Measurements from ENCODE around the gene TMED3.
A peak's percentile ranks its signal among the peaks of the same experiment; 100 is the strongest.

TMED3 gene

DNA sequence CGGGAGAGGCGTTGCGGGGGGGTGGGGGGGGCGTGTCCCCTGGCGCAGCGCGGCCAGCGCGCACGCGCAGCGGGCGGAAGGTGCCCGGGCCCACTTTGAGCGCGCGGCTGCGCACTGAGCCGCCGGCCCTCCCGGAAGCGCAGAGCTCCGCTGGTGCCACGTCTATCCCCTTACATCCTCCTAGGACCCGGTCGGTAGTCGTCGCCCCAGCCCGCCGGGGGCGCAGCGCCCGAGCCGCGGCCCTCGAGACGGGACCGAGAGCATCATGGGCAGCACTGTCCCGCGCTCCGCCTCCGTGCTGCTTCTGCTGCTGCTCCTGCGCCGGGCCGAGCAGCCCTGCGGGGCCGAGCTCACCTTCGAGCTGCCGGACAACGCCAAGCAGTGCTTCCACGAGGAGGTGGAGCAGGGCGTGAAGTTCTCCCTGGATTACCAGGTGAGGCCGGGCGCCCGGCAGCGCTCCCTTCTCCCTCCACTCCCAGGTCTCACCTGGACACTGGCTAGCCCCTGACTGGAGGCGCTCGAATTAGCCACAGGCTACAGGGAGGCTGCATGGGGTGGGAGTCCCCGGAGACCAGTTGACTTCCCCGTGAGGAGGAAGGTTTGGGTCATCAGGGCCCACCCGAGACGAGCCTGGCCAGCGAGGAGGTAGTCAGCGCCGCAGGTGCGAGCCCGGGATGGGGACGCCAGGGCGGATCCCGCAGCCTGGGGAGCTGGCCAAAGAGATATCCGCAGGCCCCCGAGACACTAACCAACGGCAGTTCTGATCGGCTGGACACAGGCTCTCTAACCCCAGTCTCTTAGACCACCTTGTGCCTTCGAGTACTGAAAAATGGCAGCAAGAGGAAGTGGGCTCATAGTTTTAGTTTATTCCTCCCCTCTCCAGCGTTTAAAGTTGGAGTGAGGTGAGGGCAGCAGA, at the start of gene TMED3:
TSS of gene TMED3 (plus strand) at position 128 of the 916 bp plus-strand sequence. CDS start at position 266, 138 bp downstream.
- peak; percentile 48 for DNase-seq

DNA sequence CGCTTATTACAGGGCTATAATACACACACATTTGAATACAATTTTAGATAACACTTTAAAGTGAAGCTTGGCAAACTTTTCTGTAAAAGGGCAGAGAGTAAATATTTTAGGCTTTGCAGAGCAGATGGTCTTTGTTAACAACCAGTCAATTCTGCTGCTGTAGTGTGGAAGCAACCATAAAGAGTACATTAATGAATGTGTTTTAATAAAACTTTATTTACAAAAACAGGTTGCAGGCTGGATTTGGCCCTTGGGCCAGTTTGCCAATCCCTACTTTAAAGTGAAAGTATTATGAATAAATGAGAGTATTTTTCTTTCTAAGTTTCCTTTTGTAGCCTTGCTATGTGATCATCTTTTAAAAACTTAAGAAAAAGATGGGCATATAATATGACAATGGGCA, 49.1 kb upstream of the TMED3 start:
- no peak for DNase-seq

DNA sequence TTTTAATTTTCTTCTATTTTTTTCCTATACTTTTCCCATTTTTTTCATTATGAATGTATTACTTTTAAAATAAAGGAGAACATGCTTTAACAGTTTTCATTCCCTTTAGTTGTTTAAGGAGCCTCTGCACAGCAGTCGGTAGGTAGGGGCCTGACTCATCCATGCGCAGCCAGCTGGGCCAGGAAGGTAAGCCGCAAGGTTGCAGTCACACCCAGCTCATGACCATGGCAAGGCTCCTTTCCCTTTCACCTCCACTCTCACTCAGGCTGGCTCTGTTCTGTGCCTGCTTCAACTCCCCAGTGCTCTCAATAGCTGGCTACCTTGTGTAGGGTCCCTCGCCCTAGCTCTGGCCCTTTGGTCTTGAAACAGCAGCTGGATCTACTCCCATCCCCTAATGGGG, 45.7 kb upstream of the TMED3 start:
- no peak for DNase-seq

DNA sequence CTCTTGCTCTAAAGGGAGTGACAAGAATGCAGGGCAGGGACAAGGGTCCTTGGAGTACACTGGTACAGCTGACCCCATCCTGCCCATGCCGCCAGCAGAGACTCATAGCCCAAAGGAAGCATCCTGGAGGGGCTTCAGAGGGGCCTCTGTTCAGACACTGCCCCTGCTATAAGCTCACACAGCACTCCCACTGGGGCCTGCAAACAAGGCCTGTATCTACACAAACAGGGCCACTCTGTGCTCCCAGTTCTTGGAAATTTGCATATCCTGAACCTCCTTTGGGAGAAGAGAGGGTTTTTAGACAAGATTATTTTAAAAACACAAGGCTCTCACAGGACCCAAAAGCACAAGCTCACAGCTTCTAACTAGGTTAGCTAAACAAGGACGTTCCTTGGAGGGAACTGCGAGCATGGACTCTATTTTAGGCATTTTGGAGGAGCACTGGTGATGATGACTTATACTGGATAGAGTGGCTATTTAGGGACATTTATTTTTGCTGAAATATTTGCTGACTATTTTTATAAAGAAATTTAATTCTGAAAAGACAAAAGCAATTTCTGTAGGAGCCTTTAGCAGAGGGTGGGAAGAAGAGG, 44.8 kb upstream of the TMED3 start:
- no peak for DNase-seq

DNA sequence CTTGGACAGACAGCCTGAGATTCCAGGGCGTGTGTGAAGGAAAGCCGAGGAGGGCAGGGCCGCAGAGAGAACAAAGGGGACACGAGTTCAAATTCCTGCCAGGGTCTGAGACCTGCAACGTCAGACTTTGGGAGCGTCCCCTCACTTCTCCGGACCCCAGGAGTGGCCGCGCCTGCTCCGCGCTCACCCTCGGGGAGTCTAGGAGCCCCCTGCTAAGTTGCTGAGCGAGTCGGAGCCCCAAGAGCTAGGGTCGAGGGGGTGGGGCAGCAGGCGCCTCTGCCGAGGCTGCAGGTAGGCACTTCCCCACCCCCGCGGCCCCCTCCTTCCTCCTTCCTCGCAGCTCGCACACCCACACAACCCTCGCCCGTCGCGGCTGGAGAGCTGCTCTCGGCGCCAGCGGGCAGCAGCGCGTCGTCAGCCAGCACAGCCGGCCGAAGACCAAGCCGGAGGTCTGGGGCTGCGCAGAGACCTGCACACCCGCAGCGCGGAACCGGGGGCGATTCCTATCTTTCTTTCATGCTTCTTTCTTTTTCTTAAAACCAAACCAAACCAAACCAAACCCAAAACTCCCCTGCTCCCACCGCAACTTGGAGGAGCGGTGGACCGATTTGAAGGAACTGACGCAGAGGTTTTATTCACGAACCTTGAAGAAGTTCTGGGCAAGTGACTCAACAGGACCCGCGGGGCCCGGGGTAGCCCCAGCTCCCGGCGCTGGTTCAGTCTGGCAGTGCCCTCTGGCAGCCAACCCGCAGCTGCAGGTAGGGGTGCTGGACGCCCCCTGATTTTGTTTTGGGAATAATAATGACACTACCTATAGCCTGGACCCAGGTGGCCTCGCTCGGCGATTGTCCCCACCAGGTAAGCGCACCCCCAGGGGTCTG, 28.3 kb upstream of the TMED3 start, which contains the start of gene ANKRD34C:
TSS of gene ANKRD34C (plus strand) at position 352 of the 881 bp plus-strand sequence. CDS start 10,563 bp downstream, outside the sequence.
- no peak for DNase-seq

DNA sequence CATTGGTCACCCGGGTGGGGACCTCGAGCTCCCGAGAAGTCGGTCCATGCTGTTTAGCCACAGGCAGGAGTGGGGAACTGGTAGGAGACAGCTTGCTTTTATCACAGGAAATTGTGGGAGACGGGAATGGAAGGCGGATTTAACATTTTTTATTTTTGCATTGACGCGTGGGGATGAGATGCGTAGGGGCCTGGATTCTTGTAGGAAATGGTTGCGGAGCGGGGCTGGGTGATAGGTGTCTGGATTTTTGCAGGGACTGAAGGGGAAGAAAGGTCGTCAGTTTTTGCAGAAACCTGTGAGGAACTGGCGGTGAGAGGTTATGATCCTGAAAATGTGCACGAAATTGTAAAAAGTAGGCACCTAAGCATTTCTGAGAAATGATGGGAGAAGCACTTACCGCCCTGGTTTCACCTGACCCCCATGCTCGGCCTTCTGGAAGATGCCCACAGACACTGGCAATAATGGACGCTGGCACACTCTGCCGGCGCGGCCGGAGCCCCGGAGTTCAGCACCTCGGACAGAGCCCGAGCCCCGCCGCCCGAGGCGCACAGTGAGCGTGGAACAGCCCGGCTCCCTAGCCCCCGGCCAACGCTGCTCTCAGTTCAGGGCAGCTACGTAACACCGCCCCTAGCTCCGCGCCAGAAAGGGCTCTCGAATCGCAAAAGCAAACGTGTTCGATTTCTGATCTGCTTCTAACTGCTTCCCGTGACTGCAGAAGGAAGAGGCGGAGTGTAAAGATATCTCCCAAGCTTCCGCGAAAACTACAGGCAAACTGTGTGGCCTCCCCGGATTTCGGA, 27.5 kb upstream of the TMED3 start:
- no peak for DNase-seq

DNA sequence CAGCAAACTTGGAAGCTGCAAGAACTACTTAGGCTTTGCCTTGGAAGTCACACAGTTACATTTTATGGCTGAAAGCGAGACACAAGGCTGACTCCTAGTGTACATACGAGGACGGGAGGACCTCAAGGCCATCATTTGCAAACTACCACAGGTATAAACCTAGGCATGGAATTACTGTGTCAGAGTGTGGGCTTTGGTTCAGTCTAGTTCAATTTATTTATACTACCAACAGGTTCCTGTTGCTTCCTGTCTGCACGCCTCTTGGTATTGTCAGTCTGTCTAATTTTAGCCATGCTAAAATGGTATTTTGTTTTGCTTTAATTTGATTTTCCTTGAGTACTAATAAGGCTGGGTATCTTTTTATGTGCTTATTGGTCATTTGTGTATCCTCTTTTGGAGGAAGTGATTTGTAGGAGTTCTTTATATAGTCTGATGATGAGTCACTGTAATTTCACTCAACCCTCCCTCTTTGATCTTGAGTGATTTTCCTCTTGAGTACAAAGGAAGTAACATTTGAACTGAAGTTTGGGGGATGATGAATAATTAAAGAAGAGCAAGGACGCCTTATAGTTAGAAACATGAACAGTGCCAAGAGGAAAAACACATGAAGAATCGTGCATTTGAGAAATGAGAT, 20.2 kb upstream of the TMED3 start:
- DNase-seq = no peak

DNA sequence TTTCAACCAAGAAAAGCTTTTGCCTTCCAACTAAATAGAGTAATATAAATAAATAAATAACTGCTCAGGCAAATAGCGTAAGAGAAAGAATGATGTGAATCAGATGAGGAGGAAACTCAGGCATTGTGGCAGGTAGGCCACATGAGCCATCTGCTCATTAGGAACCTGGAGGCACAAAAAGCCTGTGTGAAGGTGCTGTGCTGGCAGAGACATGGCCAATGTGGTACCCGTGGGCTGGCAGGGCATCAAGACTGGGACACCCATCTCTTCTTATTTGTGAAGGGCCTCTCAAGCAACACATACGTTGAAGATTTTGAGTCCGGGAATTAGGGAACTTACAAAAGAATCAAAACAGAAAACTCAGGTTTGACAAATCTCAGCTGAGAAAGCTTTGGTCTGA, 18.9 kb upstream of the TMED3 start:
- DNase-seq = no peak

DNA sequence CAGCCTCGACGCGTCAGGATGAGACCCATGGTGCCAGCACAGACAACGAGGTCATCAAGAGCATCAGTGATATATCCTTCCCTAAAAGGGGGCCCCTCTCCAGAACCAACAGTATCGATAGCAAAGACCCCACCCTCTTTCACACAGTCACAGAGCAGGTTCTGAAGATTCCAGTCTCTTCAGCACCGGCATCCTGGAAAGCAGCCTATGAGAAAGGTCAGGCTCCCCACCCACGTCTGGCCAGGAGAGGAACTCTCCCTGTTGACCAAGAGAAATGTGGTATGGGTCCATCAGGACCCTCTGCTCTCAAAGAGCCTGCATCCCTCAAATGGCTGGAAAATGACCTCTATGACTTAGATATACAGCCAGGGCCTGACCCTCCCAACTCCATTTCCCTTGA, 16.8 kb upstream of the TMED3 start:
- DNase-seq = no peak

DNA sequence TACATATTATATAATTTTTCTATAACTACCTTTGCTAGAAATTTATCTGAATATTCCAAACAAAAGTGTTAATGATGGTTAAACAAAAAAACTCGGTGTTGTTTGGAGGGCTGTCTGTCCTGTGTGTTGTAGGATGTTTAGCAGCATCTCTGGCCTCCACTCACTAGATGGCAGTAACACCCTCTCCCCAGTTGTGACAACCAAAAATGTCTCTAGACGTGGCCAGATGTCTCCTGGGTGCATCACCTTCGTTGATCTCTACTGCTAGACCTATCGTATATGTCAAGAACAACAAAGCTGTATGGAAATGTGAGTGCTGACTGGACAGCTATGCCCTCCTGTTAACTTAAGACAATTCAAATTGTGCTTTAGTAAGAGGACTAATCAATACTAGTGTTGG, 14.3 kb upstream of the TMED3 start:
- DNase-seq = no peak

DNA sequence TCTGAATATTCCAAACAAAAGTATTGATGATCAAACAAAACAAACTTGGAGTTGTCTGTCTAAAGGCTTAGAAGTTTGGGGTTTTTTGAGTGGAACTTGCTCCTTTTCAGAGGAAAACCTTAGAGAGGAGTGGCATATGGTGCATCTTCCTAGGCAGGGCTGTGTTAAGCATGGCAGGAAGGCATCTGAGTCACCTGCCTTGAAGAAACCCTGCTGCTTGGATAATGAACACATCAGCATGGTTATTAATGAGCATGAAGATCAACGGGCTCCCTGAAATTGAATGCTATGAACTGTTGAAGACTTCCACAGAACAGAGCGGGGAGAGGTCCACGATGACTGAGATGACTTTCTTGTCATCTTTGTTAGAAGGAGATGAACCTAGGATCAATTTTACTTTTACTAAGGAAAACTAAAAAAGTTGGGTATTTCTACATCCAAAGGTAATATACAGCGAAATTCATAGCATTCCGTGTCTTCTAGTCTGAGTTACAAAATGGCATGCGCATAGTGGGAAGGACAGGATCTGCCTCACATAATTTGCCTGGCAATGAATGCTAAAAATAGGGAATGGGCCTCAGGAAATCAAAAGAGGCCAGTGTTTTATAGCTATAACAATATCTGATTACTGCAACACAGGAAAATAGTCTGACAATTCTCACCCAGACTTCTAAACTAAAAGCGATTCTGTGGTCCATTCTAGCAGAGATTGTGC, 11.6 kb upstream of the TMED3 start:
- no peak for DNase-seq

DNA sequence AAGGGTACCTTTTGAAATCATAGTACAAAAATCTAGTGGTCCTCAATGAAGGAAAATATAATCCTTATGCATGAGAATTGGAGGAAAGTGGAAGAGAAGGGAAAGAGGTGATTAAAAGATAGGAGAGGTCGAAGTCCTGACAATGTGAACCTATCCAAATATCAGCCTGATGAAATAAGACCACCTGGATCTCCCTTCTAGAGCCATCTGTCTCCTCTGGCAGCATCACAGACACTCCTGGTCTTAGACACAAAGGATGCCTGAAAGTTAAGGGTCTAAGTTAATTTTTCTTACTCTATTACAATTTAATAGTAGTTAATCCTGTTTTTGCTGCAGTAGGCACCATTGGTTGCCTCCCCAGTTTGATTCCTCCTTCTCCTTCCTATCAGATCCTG, 11.1 kb upstream of the TMED3 start:
- DNase-seq = no peak

DNA sequence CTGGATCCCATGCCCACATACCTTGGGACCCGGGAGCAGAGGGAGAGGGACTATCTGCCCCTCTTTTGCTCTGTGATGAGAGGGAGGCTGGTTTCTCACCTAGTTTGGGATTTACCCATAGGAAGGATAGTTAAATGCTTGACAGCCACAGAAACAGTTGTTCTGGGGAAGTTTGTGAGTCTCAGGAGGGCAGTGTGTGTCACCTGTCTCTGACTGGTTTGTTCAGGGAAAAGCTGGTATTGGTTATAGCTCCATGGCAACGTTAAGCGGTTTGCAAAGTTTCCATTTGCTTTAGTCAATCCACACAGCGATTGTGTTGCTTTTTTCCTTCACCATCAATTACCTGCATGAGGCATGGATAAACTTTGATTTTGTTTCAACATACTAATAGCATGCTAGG, 3.7 kb upstream of the TMED3 start:
- DNase-seq = no peak

DNA sequence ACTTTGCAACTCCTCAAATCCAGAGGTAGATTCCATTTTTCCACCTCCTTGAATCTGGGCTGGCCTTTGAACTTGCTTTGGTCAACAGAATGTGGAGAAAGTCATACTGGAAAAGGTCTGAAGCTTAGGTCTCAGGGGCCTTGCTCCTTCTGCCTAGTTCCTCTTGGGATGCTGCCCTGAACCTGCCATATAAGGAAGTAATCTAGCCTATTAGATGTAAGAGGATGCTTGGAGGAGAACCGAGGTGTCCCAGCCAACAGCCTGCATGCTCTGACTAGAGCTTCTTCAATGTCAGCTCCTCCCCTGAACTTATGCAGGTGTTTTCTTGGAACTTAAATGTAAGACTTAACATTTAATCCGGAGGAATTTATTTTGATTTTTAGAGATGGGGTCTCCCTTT, 2.0 kb upstream of the TMED3 start:
- no peak for DNase-seq

DNA sequence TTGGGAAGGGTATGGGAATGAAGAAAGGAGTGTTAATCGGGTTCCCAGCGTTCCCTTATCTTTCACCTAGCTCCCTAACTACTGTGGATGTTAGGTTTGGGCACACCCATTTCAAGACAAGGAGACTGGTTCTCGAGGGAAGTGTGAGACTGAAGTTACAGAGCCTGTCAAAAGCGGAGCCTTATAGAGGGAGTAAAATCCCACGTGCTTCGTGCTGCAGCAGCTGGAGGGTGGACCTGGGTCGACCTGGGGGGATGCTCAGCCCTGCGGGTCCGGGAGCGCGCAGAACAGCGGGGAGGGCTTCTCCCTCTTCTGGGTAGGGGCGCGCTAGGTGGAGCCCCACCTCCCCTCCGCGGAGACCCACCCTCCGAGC, 314 bp upstream of the TMED3 start:
- DNase-seq = no peak

DNA sequence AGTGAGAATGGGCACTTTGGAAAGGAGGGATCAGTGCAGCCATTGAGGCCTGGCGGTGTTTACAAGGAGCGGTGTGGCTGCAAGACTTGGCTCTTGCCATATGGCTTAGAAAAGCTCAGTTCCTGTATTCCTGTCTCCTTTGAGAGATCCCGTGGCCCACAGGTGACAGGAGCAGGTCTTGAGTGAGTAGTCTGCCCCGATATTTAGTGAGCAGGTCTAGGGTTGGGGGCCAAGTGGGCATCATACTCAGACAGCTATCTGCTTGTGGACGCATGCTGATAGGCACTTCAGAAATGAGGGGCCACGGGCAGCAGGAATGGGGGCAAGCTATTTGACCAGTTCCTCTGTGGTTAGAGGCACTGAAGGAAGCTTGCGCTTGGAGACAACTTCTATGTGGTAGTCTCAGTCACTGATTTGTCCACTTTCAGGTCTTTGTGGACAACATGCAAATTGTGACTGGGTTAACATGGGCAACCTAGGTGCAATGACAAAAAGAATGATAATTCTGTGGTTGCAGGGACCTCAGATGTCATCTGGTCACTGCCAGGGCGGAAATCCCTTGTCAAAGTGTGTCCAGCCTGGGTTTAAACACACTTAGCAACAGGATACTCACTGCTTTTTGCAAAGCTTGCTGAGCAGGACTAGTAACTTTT, 1.1 kb downstream of the TMED3 start:
- DNase-seq = no peak

DNA sequence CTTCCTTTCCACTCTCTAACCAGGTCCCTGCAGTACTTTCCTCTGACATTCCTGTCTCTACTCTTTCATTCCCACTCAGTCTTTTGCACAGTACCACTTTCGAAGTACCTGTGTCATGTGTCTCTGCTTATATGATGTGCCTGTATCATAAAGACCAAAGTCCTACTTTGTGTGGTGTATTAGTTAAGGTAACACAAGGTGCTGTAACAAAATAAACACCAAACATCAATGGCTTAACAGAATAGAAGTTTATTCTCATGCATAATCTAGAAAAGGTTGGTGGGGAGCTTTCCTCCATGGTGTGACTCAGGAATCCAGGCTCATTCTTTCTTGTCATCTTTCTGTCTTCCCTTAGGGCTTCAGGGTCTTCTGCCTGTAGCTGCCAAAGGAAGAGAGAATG, 3.3 kb downstream of the TMED3 start:
- no peak for DNase-seq

DNA sequence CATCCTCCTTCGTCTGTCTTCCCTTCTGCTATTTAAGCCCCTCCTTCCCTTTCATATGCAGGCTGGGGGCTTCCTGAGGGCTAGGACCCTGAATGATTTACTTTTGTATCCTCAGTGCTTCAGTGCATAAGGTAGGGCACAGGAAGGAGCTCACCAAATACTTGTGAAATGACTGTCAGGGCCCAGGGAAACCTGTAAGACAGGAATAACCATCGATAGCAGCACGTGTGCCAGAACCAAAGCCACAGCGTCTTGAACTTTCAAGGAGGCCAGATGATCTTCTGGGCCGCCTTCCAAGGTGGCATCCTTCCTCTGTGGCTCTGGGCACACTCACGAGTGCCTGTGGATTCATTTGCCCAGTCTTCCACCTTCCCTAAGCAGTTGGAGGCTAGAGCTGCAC, 3.9 kb downstream of the TMED3 start:
- DNase-seq = no peak

DNA sequence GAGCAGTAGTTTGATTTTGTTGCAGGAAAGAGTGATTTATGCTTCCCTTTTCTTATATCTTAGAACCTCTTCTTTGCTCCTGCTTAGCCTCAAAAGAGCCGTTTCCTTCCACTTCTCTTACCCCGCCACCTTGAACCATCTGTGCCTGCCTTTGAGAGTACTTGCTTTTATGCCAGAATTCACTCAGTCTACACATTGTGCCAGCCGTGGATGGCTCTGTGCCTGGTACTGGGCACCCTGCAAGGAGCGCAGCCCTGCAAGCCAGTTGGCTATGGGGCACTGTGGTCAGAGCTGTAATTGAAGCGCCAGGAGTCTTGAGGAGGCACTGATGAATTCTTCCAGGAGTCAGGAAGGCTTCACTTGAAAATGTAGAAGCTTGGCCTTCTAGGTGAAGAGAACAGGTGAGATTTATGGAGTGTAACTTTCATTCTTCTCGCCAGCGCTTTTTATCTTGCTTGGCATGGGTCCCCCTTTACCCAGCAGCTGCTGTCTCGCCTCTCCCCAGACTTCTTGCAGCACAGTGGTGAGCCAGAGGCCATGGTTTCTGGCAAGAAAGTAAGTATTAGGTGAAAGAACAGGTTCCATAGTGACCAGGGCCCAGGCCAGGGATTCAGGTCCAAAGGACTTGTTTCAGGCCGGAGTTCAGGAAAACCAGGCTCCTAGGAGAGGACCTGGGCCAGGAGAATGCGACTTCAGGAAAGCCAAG, 4.9 kb downstream of the TMED3 start:
- peak; percentile 25 for DNase-seq

DNA sequence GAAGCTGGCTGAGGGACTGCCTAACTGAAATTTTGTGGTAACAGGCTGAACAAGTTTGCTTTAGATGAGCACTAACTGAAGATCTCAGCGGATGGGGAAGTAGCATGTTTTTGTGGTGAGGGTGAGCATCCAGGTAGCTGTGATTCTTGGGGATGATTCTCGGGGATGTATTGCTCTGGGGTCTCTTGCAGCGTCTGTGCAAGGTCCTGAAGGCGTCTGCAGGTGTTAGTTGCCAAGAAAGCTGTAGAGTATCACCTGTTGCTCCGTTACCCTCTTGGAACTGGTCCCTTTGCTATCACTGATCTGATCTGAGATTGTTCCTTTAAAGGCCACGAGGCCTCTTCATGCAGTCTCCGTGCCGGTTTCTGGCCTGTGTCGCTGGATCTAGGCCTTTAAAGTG, 6.0 kb downstream of the TMED3 start:
- DNase-seq = no peak

Data from NCI-H446 treated with DMSO at 0.1 percent for 48 hours (cell line).